H9 (cell line): Measurements from ENCODE around the gene ST6GALNAC3. TPM values are rescaled to one million over a fixed set of nuclear protein-coding genes. Genes with fewer than 3 reads are reported as not detected.

Source experiments
- DNase-seq: peaks from one replicate; pipeline ENCODE4 v3.0.0-alpha.2; 2017
- H2AFZ ChIP-seq: one replicate; pipeline ENCODE4 v1.6.1; 2013; ENCODE audit warnings: mild to moderate bottlenecking, low read length, control low read depth, moderate library complexity
- H2AK5ac ChIP-seq: 2 replicates; pipeline ENCODE4 v1.6.1; 2013; ENCODE audit warnings: low read length, control low read depth, mixed read lengths; ENCODE audit not compliant: insufficient read length
- H2BK120ac ChIP-seq: one replicate; pipeline ENCODE4 v1.6.1; 2013; ENCODE audit warnings: low read depth, mild to moderate bottlenecking, low read length, control low read depth, inconsistent platforms; ENCODE audit not compliant: poor library complexity, severe bottlenecking
- H2BK12ac ChIP-seq: 2 replicates; pipeline ENCODE4 v1.6.1; 2013; ENCODE audit warnings: low read length, control low read depth, mixed read lengths, low read depth; ENCODE audit not compliant: insufficient read length
- H2BK15ac ChIP-seq: 2 replicates; pipeline ENCODE4 v1.6.1; 2013; ENCODE audit warnings: low read depth, low read length, control low read depth
- H2BK20ac ChIP-seq: one replicate; pipeline ENCODE4 v1.6.1; 2013; ENCODE audit warnings: low read depth, mild to moderate bottlenecking, low read length, control low read depth, inconsistent platforms; ENCODE audit not compliant: poor library complexity, severe bottlenecking
- H2BK5ac ChIP-seq: 2 replicates; pipeline ENCODE4 v1.6.1; 2013; ENCODE audit warnings: low read length, control low read depth, mixed read lengths; ENCODE audit not compliant: insufficient read length
- H3K14ac ChIP-seq: 2 replicates; pipeline ENCODE4 v1.6.1; 2013; ENCODE audit warnings: low read length, control low read depth; ENCODE audit not compliant: insufficient read depth
- H3K18ac ChIP-seq: 2 replicates; pipeline ENCODE4 v1.6.1; 2013; ENCODE audit warnings: low read depth, mild to moderate bottlenecking, mixed read lengths, low read length, control low read depth; ENCODE audit not compliant: insufficient read length
- H3K23ac ChIP-seq: 2 replicates; pipeline ENCODE4 v1.6.1; 2013; ENCODE audit warnings: low read length, control low read depth, mixed read lengths, low read depth; ENCODE audit not compliant: insufficient read length
- H3K23me2 ChIP-seq: 2 replicates; pipeline ENCODE4 v1.6.1; 2013; ENCODE audit warnings: low read depth, mild to moderate bottlenecking, mixed read lengths, low read length, control low read depth; ENCODE audit not compliant: insufficient read length, poor library complexity, severe bottlenecking
- H3K27ac ChIP-seq: 2 replicates; pipeline ENCODE4 v1.5.1; 2013; ENCODE audit warnings: low read length, control low read depth, mixed read lengths, low read depth; ENCODE audit not compliant: insufficient read length
- H3K27me3 ChIP-seq: 2 replicates; pipeline ENCODE4 v1.6.1; 2013; ENCODE audit warnings: low read length, control low read depth, inconsistent platforms; ENCODE audit not compliant: insufficient read depth
- H3K4ac ChIP-seq: 2 replicates; pipeline ENCODE4 v1.6.1; 2013; ENCODE audit warnings: low read depth, mild to moderate bottlenecking, control low read depth, inconsistent platforms, low read length, moderate library complexity
- H3K4me1 ChIP-seq: 2 replicates; pipeline ENCODE4 v1.6.1; 2013; ENCODE audit warnings: low read length, control low read depth, inconsistent platforms; ENCODE audit not compliant: insufficient read depth
- H3K4me2 ChIP-seq: 2 replicates; pipeline ENCODE4 v1.6.1; 2013; ENCODE audit warnings: low read length, control low read depth, mixed read lengths; ENCODE audit not compliant: insufficient read length, insufficient read depth
- H3K56ac ChIP-seq: 2 replicates; pipeline ENCODE4 v1.6.1; 2013; ENCODE audit warnings: low read depth, mild to moderate bottlenecking, mixed read lengths, low read length, control low read depth; ENCODE audit not compliant: insufficient read length
- H3K79me1 ChIP-seq: 2 replicates; pipeline ENCODE4 v1.6.1; 2013; ENCODE audit warnings: low read depth, mild to moderate bottlenecking, moderate library complexity, low read length, control low read depth, inconsistent platforms; ENCODE audit not compliant: insufficient read depth, poor library complexity, severe bottlenecking
- H3K79me2 ChIP-seq: 2 replicates; pipeline ENCODE4 v1.6.1; 2013; ENCODE audit warnings: low read length, control low read depth, inconsistent platforms; ENCODE audit not compliant: insufficient read depth
- H3K9ac ChIP-seq: 2 replicates; pipeline ENCODE4 v1.6.1; 2013; ENCODE audit warnings: low read length, control low read depth, mixed read lengths; ENCODE audit not compliant: insufficient read length; ENCODE audit errors: extremely low read depth
- H3K9me3 ChIP-seq: one replicate; pipeline ENCODE4 v1.6.1; 2013; ENCODE audit warnings: low read depth, low read length, inconsistent platforms; ENCODE audit not compliant: control insufficient read depth
- H3T11ph ChIP-seq: one replicate; pipeline ENCODE4 v1.6.1; 2013; ENCODE audit warnings: mild to moderate bottlenecking, low read length, control low read depth, inconsistent platforms
- H4K20me1 ChIP-seq: one replicate; pipeline ENCODE4 v1.6.1; 2013; ENCODE audit not compliant: control insufficient read depth, insufficient read length, insufficient read depth
- H4K5ac ChIP-seq: 2 replicates; pipeline ENCODE4 v1.6.1; 2013; ENCODE audit warnings: low read depth, mild to moderate bottlenecking, mixed read lengths, low read length, control low read depth; ENCODE audit not compliant: insufficient read length
- H4K8ac ChIP-seq: replicated peaks from 2 replicates; pipeline ENCODE4 v1.6.1; 2013; ENCODE audit warnings: low read length, control low read depth, mixed read lengths, low read depth; ENCODE audit not compliant: insufficient read length
- H4K91ac ChIP-seq: 2 replicates; pipeline ENCODE4 v1.6.1; 2013; ENCODE audit warnings: low read depth, mild to moderate bottlenecking, moderate library complexity, mixed read lengths, low read length, control low read depth; ENCODE audit not compliant: insufficient read length
- H3K27ac Mint-ChIP-seq, 3 experiments: 2 replicates in 2 of 3; 3 replicates in 1 of 3; pipeline ENCODE4 v1.8.0; 2020 to 2021; ENCODE audit warnings: mixed read lengths in 3 of 3, mild to moderate bottlenecking in 1 of 3, moderate library complexity in 1 of 3
- H3K27me3 Mint-ChIP-seq: 2 replicates; pipeline ENCODE4 v1.8.0; 2021; ENCODE audit warnings: low read depth, mild to moderate bottlenecking, moderate library complexity, mixed read lengths
- H3K36me3 Mint-ChIP-seq, 3 experiments: 2 replicates in 2 of 3; 3 replicates in 1 of 3; pipeline ENCODE4 v1.8.0; 2020 to 2021; ENCODE audit warnings: low read depth in 3 of 3, mixed read lengths in 3 of 3; ENCODE audit not compliant: insufficient read depth in 1 of 3
- H3K4me1 Mint-ChIP-seq, 2 experiments: 2 replicates each; pipeline ENCODE4 v1.8.0; 2020; ENCODE audit warnings: mixed read lengths in 2 of 2
- H3K4me3 Mint-ChIP-seq, 2 experiments: 2 replicates in 1 of 2; 3 replicates in 1 of 2; pipeline ENCODE4 v1.8.0; 2020 to 2021; ENCODE audit warnings: mild to moderate bottlenecking in 2 of 2, mixed read lengths in 2 of 2, moderate library complexity in 1 of 2
- H3K9me3 Mint-ChIP-seq, 2 experiments: 2 replicates in 1 of 2; 3 replicates in 1 of 2; pipeline ENCODE4 v1.8.0; 2020; ENCODE audit warnings: mild to moderate bottlenecking in 2 of 2, mixed read lengths in 2 of 2, moderate library complexity in 1 of 2
- WGBS: extraction: QIAGEN DNeasy Blood & Tissue Kit; methylation state at CpG from one replicate; pipeline ENCODE4 v1.1.7; 2013; ENCODE audit warnings: missing lambda C conversion rate, low lambda C conversion rate, mixed read lengths; ENCODE audit not compliant: insufficient read length; ENCODE audit errors: extremely low coverage; 5-methylcytosine and 5-hydroxymethylcytosine counted together
- total RNA-seq: library from RNA; stranded (reverse); gene quantifications from 2 replicates; pipeline ENCODE4 v1.2.1, GENCODE V29; 2021
- TF ChIP-seq, protein P1 (sequence below): fragments of 200-600 bp; sonication (generic); conservative IDR thresholded peaks from 3 replicates; pipeline ENCODE4 v1.8.0; 2021; ENCODE audit warnings: antibody characterized with exemption, mild to moderate bottlenecking

Gene ST6GALNAC3
- total RNA-seq, 1 experiment from 2014 or later, result 11.2 TPM

DNA sequence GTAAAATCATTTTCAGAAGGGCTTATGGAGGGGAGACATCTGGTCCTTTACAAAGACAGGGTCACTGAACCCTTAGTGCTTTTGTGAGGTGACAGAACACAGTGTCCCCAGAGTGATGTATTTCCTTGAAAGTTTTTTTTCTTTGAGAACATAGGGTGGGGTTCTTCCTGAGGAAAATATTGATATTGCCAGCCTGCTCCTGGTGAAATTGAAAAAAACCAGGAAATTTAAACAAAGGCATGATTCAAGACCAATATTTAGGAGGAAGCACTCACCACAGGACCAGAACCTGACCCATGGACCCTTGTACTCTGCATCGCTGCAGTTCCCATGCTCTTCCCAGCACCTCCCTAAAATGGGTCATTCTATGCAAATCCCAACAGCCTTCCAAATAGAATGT lies 63.7 kb downstream of the ST6GALNAC3 start:
- Histone ChIP-seq H3K23me2 (no peaks in the 10 kb centered on the region), H2BK120ac (no peak overlapping the region), H3K27ac (no peak overlapping the region), H3K9me3 (no peaks in the 10 kb centered on the region), H3K27me3 (no peaks in the 10 kb centered on the region), H3T11ph (no peak overlapping the region), H2BK5ac (no peak overlapping the region), H3K23ac (no peak overlapping the region), H3K4me1 (peaks cover 7% of the 10 kb centered on the region; the same call in 1 of the 2 replicates), H4K91ac (no peak overlapping the region), H2BK12ac (no peak overlapping the region), H3K4ac (no peak overlapping the region), H3K18ac (no peak overlapping the region), H3K79me1 (no peaks in the 10 kb centered on the region), H2AK5ac (no peak overlapping the region), H3K4me2 (no peak overlapping the region), H4K20me1 (no peaks in the 10 kb centered on the region), H3K9ac (no peak overlapping the region), H4K8ac (no peak overlapping the region), H3K56ac (no peak overlapping the region), H3K14ac (no peak overlapping the region), H2AFZ (no peak overlapping the region), H2BK15ac (no peak overlapping the region), H2BK20ac (no peak overlapping the region), H4K5ac (no peak overlapping the region), H3K79me2 (no peaks in the 10 kb centered on the region)
- TF ChIP-seq, protein P1, sequence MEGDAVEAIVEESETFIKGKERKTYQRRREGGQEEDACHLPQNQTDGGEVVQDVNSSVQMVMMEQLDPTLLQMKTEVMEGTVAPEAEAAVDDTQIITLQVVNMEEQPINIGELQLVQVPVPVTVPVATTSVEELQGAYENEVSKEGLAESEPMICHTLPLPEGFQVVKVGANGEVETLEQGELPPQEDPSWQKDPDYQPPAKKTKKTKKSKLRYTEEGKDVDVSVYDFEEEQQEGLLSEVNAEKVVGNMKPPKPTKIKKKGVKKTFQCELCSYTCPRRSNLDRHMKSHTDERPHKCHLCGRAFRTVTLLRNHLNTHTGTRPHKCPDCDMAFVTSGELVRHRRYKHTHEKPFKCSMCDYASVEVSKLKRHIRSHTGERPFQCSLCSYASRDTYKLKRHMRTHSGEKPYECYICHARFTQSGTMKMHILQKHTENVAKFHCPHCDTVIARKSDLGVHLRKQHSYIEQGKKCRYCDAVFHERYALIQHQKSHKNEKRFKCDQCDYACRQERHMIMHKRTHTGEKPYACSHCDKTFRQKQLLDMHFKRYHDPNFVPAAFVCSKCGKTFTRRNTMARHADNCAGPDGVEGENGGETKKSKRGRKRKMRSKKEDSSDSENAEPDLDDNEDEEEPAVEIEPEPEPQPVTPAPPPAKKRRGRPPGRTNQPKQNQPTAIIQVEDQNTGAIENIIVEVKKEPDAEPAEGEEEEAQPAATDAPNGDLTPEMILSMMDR, result no peak
- no peaks in the 10 kb centered on the region for H3K36me3 Mint-ChIP-seq
- no peaks in the 10 kb centered on the region for H3K27me3 Mint-ChIP-seq
- H3K4me1 Mint-ChIP-seq, result peaks cover 23 to 25% of the 10 kb centered on the region in 2 experiments
- DNase-seq, result no peak
- WGBS, result no CpG with 5 or more reads among the region's 1 CpG
- no peak overlapping the region for H3K4me3 Mint-ChIP-seq
- no peak overlapping the region for H3K27ac Mint-ChIP-seq
- no peaks in the 10 kb centered on the region for H3K9me3 Mint-ChIP-seq
